ENCODE results near the gene TUBA3E.
"Not testable (repeated sequence)": the region's sequence is repeated elsewhere in the genome, so short reads cannot be mapped to it uniquely, and the experiment has no call there.

Gene TUBA3E

GRCh38 chr2:130142396-130143265, 55.6 kb downstream of the TUBA3E start:
- FAIRE-seq: not testable (repeated sequence)

Measured in G401.6 (cell line).